Measurements from ENCODE around the gene CCDC171.

- TF ChIP-seq REST (IDR thresholded peaks at IDR 0.05; ENCODE audit: low read depth, low read length) (no peak), ZBTB40 (IDR thresholded peaks at IDR 0.05; ENCODE audit: borderline replicate concordance) (no peak), POLR2A (IDR thresholded peaks at IDR 0.05; ENCODE audit: low read depth, low read length) (no peak), EZH2 (IDR thresholded peaks at IDR 0.05; ENCODE audit: borderline replicate concordance, control insufficient read depth, low read depth, low read length) (no peak), CBFB (IDR thresholded peaks at IDR 0.05; ENCODE audit: low read depth) (no peak), CTCF (IDR thresholded peaks at IDR 0.05 in 2 of 3, conservative IDR thresholded peaks at IDR 0.05 in 1 of 3; ENCODE audit: control insufficient read depth in 2 of 3, extremely low read depth in 1 of 3, insufficient read depth in 1 of 3, low read depth in 3 of 3, low read length in 3 of 3) (no peak), YY1 (IDR thresholded peaks at IDR 0.05; ENCODE audit: low read depth, low read length) (no peak), JUNB (IDR thresholded peaks at IDR 0.05) (no peak), RAD21 (IDR thresholded peaks at IDR 0.05; ENCODE audit: insufficient read depth, low read depth, low read length) (no peak), BRCA1 (IDR thresholded peaks at IDR 0.05; ENCODE audit: low read depth, low read length) (no peak), ZBTB33 (IDR thresholded peaks at IDR 0.05) (no peak), EP300 (IDR thresholded peaks at IDR 0.05; ENCODE audit: borderline replicate concordance in 1 of 2, control insufficient read depth in 1 of 2, low read depth in 2 of 2, low read length in 2 of 2) (no peak)
Observed at GRCh38 chr9:15935661-15936305, 382.9 kb downstream of the CCDC171 start.

Data from GM12878 (cell line).